Kidney (tissue), 14 donors: ENCODE results near the gene TRIM63. TPM values are rescaled to one million over a fixed set of nuclear protein-coding genes. Genes with fewer than 3 reads are reported as not detected.

ENCODE experiments used
- DNase-seq, 5 donors: peaks; one replicate each; pipeline ENCODE4 v3.0.0-alpha.2; 2013 to 2020
- FAIRE-seq: peaks from 2 replicates; lab custom pipeline; 2012; peaks lifted over from hg19 to GRCh38; lab: Jason Lieb, UNC
- H3K27ac ChIP-seq, 2 donors: one replicate each; pipeline ENCODE4 v1.7.0; 2013; ENCODE audit warnings: low read depth in 2 of 2, low read length in 2 of 2, inconsistent platforms in 1 of 2
- H3K27me3 ChIP-seq: one replicate; pipeline ENCODE4 v1.7.1; 2013; ENCODE audit warnings: low read length, inconsistent platforms; ENCODE audit not compliant: control insufficient read depth, insufficient read depth
- H3K36me3 ChIP-seq, 3 donors: one replicate each; pipeline versions ENCODE4 v1.7.0 to v1.7.1; 2013; ENCODE audit warnings: low read length in 3 of 3, control low read depth in 1 of 3, inconsistent platforms in 1 of 3; ENCODE audit not compliant: insufficient read depth in 3 of 3, control insufficient read depth in 2 of 3
- H3K4me1 ChIP-seq, 3 donors: one replicate each; pipeline versions ENCODE4 v1.7.0 to v1.7.1; 2013; ENCODE audit warnings: low read length in 3 of 3, inconsistent platforms in 1 of 3, low read depth in 1 of 3; ENCODE audit not compliant: control insufficient read depth in 2 of 3, insufficient read depth in 2 of 3
- H3K4me3 ChIP-seq, 3 donors: one replicate each; pipeline versions ENCODE4 v1.7.0 to v1.8.1; 2013; ENCODE audit warnings: low read length in 3 of 3, control low read depth in 1 of 3, inconsistent platforms in 1 of 3
- H3K9ac ChIP-seq, 3 donors: one replicate each; pipeline versions ENCODE4 v1.7.0 to v1.7.1; 2013; ENCODE audit warnings: low read length in 3 of 3, control low read depth in 1 of 3, inconsistent platforms in 1 of 3
- H3K9me3 ChIP-seq, 3 donors: one replicate each; pipeline versions ENCODE4 v1.7.0 to v1.7.1; 2013; ENCODE audit warnings: low read length in 3 of 3, control low read depth in 1 of 3, inconsistent platforms in 1 of 3; ENCODE audit not compliant: control insufficient read depth in 2 of 3, insufficient read depth in 1 of 3
- intact Hi-C: fragments of 100-400 bp; cut with DNase I; formaldehyde crosslinking; loops from one replicate; pipeline ENCODE4 v1.11.1; 2022
- polyA plus RNA-seq: library from polyadenylated mRNA; stranded (reverse); fragments of 350-450 nt; fragmentation: Illumina TruSeq; extraction: RNeasy Lipid Tissue Mini Kit (QIAGEN cat#74804); gene quantifications from one replicate; pipeline ENCODE4 v1.2.3, GENCODE V29; 2014; ENCODE audit warnings: low read depth, low replicate concordance; ENCODE audit not compliant: insufficient read depth
- total RNA-seq: library from RNA; stranded (reverse); fragmentation: NEBNext Ultra II Directional; extraction: Animal tissue kit (Norgen Biotek cat#: 25700); gene quantifications from one replicate; pipeline ENCODE4 v1.2.1, GENCODE V29; 2021
- TF ChIP-seq, protein P1 (sequence below): IDR thresholded peaks from 3 replicates; pipeline ENCODE4 v1.5.1; 2012; ENCODE audit warnings: mild to moderate bottlenecking, moderate library complexity, borderline replicate concordance; ENCODE audit not compliant: insufficient read depth; ENCODE audit errors: extremely low read depth
- donor health status: control.
- donor health status: control.
- donor health status: control.
- donor health status: control.
- donor health status: control.
- donor health status: DM: yes; HTN: yes; CAD: no.
- donor health status: Normal renal cell carcinoma (clear cell type).

The TRIM63 gene
- total and polyA plus RNA-seq, 2 donors from 2014 or later: 0.82 to 3.3 TPM

DNA sequence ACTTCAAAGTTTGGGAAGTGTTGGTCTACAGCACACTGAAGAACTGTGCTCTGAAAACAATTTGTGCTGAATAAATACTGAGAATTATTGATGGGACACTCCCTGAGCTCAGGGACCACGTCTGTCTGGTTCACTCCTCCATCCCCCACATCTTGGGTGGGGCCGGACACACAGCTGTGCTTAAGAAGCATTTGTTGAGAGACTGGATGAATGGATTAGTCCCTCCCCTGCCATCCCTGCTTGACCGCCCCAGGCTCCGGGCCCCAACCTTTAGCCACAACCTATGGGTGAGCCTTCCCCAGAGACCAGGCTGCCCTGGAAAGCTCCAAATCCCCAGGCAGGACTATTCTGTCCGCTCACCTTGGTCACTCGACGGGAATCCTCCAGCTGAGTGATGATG, 7.5 kb downstream of the TRIM63 start:
- H3K9ac ChIP-seq: no peak overlapping the region
- peak in 1 of 5 donors; percentile 43 for DNase-seq

GRCh38 chr1:26058052-26058595, 9.3 kb downstream of the TRIM63 start:
- TF ChIP-seq, protein P1, sequence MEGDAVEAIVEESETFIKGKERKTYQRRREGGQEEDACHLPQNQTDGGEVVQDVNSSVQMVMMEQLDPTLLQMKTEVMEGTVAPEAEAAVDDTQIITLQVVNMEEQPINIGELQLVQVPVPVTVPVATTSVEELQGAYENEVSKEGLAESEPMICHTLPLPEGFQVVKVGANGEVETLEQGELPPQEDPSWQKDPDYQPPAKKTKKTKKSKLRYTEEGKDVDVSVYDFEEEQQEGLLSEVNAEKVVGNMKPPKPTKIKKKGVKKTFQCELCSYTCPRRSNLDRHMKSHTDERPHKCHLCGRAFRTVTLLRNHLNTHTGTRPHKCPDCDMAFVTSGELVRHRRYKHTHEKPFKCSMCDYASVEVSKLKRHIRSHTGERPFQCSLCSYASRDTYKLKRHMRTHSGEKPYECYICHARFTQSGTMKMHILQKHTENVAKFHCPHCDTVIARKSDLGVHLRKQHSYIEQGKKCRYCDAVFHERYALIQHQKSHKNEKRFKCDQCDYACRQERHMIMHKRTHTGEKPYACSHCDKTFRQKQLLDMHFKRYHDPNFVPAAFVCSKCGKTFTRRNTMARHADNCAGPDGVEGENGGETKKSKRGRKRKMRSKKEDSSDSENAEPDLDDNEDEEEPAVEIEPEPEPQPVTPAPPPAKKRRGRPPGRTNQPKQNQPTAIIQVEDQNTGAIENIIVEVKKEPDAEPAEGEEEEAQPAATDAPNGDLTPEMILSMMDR: no peak
- no peak for FAIRE-seq
- H3K9me3 ChIP-seq: no peaks in the 10 kb centered on the region
- intact Hi-C loops: no loop called here
- H3K36me3 ChIP-seq: no peaks in the 10 kb centered on the region
- H3K27me3 ChIP-seq: no peaks in the 10 kb centered on the region
- DNase-seq: no peak
- H3K4me1 ChIP-seq: no peaks in the 10 kb centered on the region
- H3K4me3 ChIP-seq: no peak overlapping the region
- no peak overlapping the region for H3K9ac ChIP-seq
- H3K27ac ChIP-seq: no peak overlapping the region

More for the DNA sequence above, 7.5 kb downstream of the TRIM63 start:
- TF ChIP-seq, protein P1: no peak
- FAIRE-seq: no peak
- H3K9me3 ChIP-seq: no peaks in the 10 kb centered on the region
- intact Hi-C loops: no loop called here
- H3K36me3 ChIP-seq: no peaks in the 10 kb centered on the region
- H3K4me3 ChIP-seq: no peak overlapping the region
- H3K4me1 ChIP-seq: no peaks in the 10 kb centered on the region
- no peaks in the 10 kb centered on the region for H3K27me3 ChIP-seq
- H3K27ac ChIP-seq: no peak overlapping the region

DNA sequence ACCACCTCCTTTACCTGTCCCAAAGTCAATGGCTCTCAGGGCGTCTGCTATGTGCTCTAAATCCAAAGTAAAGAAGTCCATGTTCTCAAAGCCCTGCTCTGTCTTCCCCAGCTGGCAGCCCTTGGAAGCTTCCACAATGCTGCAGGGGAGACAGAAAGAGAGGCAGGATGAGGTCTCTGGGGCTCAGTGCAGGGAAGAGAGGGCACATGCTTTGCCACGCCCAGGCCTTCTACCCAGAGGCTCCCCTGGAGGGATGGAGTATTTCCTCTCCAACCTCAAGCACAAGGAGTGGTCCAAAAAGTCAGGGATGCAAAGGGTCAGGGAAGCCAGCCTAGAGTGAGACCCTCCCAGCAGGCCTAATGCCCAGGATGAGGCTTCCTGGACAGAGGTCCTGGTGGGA, 10.2 kb downstream of the TRIM63 start:
- H3K9me3 ChIP-seq: no peaks in the 10 kb centered on the region
- no peak overlapping the region for H3K4me3 ChIP-seq
- TF ChIP-seq, protein P1: no peak
- H3K4me1 ChIP-seq: no peaks in the 10 kb centered on the region
- FAIRE-seq (no peak), DNase-seq (no peak)
- no peaks in the 10 kb centered on the region for H3K36me3 ChIP-seq
- no peak overlapping the region for H3K9ac ChIP-seq
- intact Hi-C loops: no loop called here
- no peak overlapping the region for H3K27ac ChIP-seq
- H3K27me3 ChIP-seq: no peaks in the 10 kb centered on the region

DNA sequence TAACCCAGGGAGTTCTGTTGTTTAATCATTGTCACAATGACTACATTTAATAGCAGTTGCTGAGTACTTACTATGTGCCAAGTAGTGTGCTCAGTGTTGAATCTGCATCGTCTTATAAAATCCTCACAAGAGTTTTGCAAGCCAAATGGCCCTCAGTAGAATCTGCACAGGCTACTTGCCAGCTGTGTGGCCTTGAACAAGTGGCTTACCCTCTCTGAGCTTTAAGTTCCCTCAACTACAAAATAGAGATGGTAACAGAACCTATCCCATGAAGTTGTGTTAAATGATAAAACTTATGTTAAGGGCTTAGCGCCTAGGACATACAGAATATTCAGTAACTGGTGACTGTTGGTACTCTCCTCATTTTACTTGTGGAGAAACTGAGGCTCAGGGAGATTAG, 12.4 kb downstream of the TRIM63 start:
- H3K9ac ChIP-seq: no peak overlapping the region
- no peaks in the 10 kb centered on the region for H3K36me3 ChIP-seq
- no peak overlapping the region for H3K27ac ChIP-seq
- DNase-seq (no peak), FAIRE-seq (no peak)
- no peaks in the 10 kb centered on the region for H3K27me3 ChIP-seq
- H3K4me3 ChIP-seq: no peak overlapping the region
- TF ChIP-seq, protein P1: no peak
- intact Hi-C loops: no loop called here
- peaks cover 0 to 2% (median 0%) of the 10 kb centered on the region in 3 donors for H3K4me1 ChIP-seq
- H3K9me3 ChIP-seq: no peaks in the 10 kb centered on the region
